K562 (cell line): Measurements from ENCODE around the gene DENND2C. TPM values are rescaled to one million over a fixed set of nuclear protein-coding genes. Genes with fewer than 3 reads are reported as not detected.

ENCODE experiments used
- E2F6 ChIP-seq, 2 experiments: IDR thresholded peaks; 2 replicates each; pipeline ENCODE4 v1.6.1; 2011; ENCODE audit warnings: borderline replicate concordance in 1 of 2, control low read depth in 1 of 2, low read depth in 1 of 2, low read length in 1 of 2, mild to moderate bottlenecking in 1 of 2, mixed read lengths in 1 of 2, moderate library complexity in 1 of 2; ENCODE audit not compliant: insufficient read depth in 1 of 2, insufficient read length in 1 of 2, poor library complexity in 1 of 2, severe bottlenecking in 1 of 2; ENCODE audit errors: extremely low read depth in 1 of 2
- RFX1 ChIP-seq: fragments of 450-650 bp; IDR thresholded peaks from 2 replicates; pipeline ENCODE4 v1.6.1; 2016; ENCODE audit warnings: mild to moderate bottlenecking, moderate library complexity
- SNRNP70 ChIP-seq: fragments of 200-400 bp; formaldehyde crosslinking; optimal IDR thresholded peaks from 2 replicates; pipeline ENCODE3; 2017; ENCODE audit warnings: low read depth, low read length
- ZNF592 ChIP-seq: fragments of 450-650 bp; IDR thresholded peaks from 2 replicates; pipeline ENCODE4 v1.6.1; 2017; ENCODE audit warnings: antibody characterized with exemption, mild to moderate bottlenecking
- polyA plus RNA-seq, 8 experiments: library from polyadenylated mRNA; depleted of rRNA in 4 of 8; stranded (reverse) in 5 of 8; unstranded in 3 of 8; fragments of >200 nt; fragmentation: Nextera tagmentation in 2 of 8; fragmentation: Illumina TruSeq in 1 of 8; extraction: Ambion mirVana in 2 of 8; extraction: Trizol in 1 of 8; gene quantifications; 2 replicates each; pipeline versions ENCODE4 v1.2.1 to v1.2.3, GENCODE V29; 2011 to 2014; ENCODE audit warnings: inconsistent platforms in 1 of 8, missing spikeins in 1 of 8
- total RNA-seq, 7 experiments: library from RNA; depleted of rRNA in 6 of 7; stranded (reverse); fragments of >200 nt in 6 of 7; fragmentation: Illumina TruSeq in 2 of 7; extraction: Trizol in 2 of 7; gene quantifications; 2 replicates each; pipeline versions ENCODE4 v1.2.1 to v1.2.3, GENCODE V29; 2011 to 2021; ENCODE audit warnings: low replicate concordance in 1 of 7
- TF ChIP-seq, protein P1 (sequence below), 2 experiments: fragments of 450-650 bp; formaldehyde crosslinking in 1 of 2; IDR thresholded peaks; 2 replicates each; pipeline versions ENCODE4 v1.4.0 to v1.6.1; 2014 to 2020; ENCODE audit warnings: mild to moderate bottlenecking in 2 of 2, borderline replicate concordance in 1 of 2, low read depth in 1 of 2

DENND2C gene
- total and polyA plus RNA-seq, 9 of the 15 experiments (the other 6 are each of a cell fraction or from before 2014, with no cell fraction given): 0.03 to 0.25 (median 0.14) TPM

DNA sequence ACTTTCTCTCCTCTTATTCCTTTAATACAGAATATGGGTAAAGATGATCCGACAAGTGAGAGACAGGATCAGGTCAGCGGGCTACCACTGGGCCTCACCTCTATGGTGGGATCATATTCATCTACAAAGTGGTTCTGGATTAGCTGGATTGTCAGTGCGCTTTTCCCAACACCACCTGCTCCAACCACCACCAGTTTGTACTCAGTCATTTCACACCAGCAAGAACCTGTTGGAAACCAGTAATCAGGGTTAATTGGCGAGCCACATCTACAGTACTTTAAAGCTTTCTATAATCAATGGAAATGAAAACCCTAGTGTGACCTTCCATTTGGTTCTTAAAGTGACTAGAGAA, 46.1 kb upstream of the DENND2C start (continued):
- TF ChIP-seq E2F6 (IDR thresholded peaks at IDR 0.05; ENCODE audit: borderline replicate concordance in 1 of 2, extremely low read depth in 1 of 2, insufficient read depth in 1 of 2, insufficient read length in 1 of 2, low read depth in 1 of 2, low read length in 1 of 2, poor library complexity in 1 of 2, severe bottlenecking in 1 of 2): peak in 1 of 2 experiments; percentile 16
- TF ChIP-seq, protein P1, sequence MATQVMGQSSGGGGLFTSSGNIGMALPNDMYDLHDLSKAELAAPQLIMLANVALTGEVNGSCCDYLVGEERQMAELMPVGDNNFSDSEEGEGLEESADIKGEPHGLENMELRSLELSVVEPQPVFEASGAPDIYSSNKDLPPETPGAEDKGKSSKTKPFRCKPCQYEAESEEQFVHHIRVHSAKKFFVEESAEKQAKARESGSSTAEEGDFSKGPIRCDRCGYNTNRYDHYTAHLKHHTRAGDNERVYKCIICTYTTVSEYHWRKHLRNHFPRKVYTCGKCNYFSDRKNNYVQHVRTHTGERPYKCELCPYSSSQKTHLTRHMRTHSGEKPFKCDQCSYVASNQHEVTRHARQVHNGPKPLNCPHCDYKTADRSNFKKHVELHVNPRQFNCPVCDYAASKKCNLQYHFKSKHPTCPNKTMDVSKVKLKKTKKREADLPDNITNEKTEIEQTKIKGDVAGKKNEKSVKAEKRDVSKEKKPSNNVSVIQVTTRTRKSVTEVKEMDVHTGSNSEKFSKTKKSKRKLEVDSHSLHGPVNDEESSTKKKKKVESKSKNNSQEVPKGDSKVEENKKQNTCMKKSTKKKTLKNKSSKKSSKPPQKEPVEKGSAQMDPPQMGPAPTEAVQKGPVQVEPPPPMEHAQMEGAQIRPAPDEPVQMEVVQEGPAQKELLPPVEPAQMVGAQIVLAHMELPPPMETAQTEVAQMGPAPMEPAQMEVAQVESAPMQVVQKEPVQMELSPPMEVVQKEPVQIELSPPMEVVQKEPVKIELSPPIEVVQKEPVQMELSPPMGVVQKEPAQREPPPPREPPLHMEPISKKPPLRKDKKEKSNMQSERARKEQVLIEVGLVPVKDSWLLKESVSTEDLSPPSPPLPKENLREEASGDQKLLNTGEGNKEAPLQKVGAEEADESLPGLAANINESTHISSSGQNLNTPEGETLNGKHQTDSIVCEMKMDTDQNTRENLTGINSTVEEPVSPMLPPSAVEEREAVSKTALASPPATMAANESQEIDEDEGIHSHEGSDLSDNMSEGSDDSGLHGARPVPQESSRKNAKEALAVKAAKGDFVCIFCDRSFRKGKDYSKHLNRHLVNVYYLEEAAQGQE (IDR thresholded peaks at IDR 0.05; ENCODE audit: borderline replicate concordance): peak; percentile 10; the same call in 1 of the 2 replicates
- TF ChIP-seq, protein P1 (CRISPR knock-in tag; IDR thresholded peaks at IDR 0.05; ENCODE audit: low read depth): no peak
- peak; percentile 9; the same call in 1 of the 2 replicates for TF ChIP-seq RFX1
- peak; percentile 47; the same call in 1 of the 2 replicates for TF ChIP-seq ZNF592
- TF ChIP-seq SNRNP70: no peak
